Kidney (tissue), 14 donors: ENCODE results near the gene METTL9. TPM values are rescaled to one million over a fixed set of nuclear protein-coding genes. Genes with fewer than 3 reads are reported as not detected.
"Not testable (repeated sequence)": the region's sequence is repeated elsewhere in the genome, so short reads cannot be mapped to it uniquely, and the experiment has no call there.

Experiments used
- DNase-seq, 5 donors: peaks; one replicate each; pipeline ENCODE4 v3.0.0-alpha.2; 2013 to 2020
- FAIRE-seq: peaks from 2 replicates; lab custom pipeline; 2012; peaks lifted over from hg19 to GRCh38; lab: Jason Lieb, UNC
- H3K27ac ChIP-seq, 2 donors: one replicate each; pipeline ENCODE4 v1.7.0; 2013; ENCODE audit warnings: low read depth in 2 of 2, low read length in 2 of 2, inconsistent platforms in 1 of 2
- H3K27me3 ChIP-seq: one replicate; pipeline ENCODE4 v1.7.1; 2013; ENCODE audit warnings: low read length, inconsistent platforms; ENCODE audit not compliant: control insufficient read depth, insufficient read depth
- H3K36me3 ChIP-seq, 3 donors: one replicate each; pipeline versions ENCODE4 v1.7.0 to v1.7.1; 2013; ENCODE audit warnings: low read length in 3 of 3, control low read depth in 1 of 3, inconsistent platforms in 1 of 3; ENCODE audit not compliant: insufficient read depth in 3 of 3, control insufficient read depth in 2 of 3
- H3K4me1 ChIP-seq, 3 donors: one replicate each; pipeline versions ENCODE4 v1.7.0 to v1.7.1; 2013; ENCODE audit warnings: low read length in 3 of 3, inconsistent platforms in 1 of 3, low read depth in 1 of 3; ENCODE audit not compliant: control insufficient read depth in 2 of 3, insufficient read depth in 2 of 3
- H3K4me3 ChIP-seq, 3 donors: one replicate each; pipeline versions ENCODE4 v1.7.0 to v1.8.1; 2013; ENCODE audit warnings: low read length in 3 of 3, control low read depth in 1 of 3, inconsistent platforms in 1 of 3
- H3K9ac ChIP-seq, 3 donors: one replicate each; pipeline versions ENCODE4 v1.7.0 to v1.7.1; 2013; ENCODE audit warnings: low read length in 3 of 3, control low read depth in 1 of 3, inconsistent platforms in 1 of 3
- H3K9me3 ChIP-seq, 3 donors: one replicate each; pipeline versions ENCODE4 v1.7.0 to v1.7.1; 2013; ENCODE audit warnings: low read length in 3 of 3, control low read depth in 1 of 3, inconsistent platforms in 1 of 3; ENCODE audit not compliant: control insufficient read depth in 2 of 3, insufficient read depth in 1 of 3
- CTCF ChIP-seq: IDR thresholded peaks from 3 replicates; pipeline ENCODE4 v1.5.1; 2012; ENCODE audit warnings: mild to moderate bottlenecking, moderate library complexity, borderline replicate concordance; ENCODE audit not compliant: insufficient read depth; ENCODE audit errors: extremely low read depth
- intact Hi-C: fragments of 100-400 bp; cut with DNase I; formaldehyde crosslinking; loops from one replicate; pipeline ENCODE4 v1.11.1; 2022
- polyA plus RNA-seq: library from polyadenylated mRNA; stranded (reverse); fragments of 350-450 nt; fragmentation: Illumina TruSeq; extraction: RNeasy Lipid Tissue Mini Kit (QIAGEN cat#74804); gene quantifications from one replicate; pipeline ENCODE4 v1.2.3, GENCODE V29; 2014; ENCODE audit warnings: low read depth, low replicate concordance; ENCODE audit not compliant: insufficient read depth
- total RNA-seq: library from RNA; stranded (reverse); fragmentation: NEBNext Ultra II Directional; extraction: Animal tissue kit (Norgen Biotek cat#: 25700); gene quantifications from one replicate; pipeline ENCODE4 v1.2.1, GENCODE V29; 2021
- donor health status: control.
- donor health status: control.
- donor health status: control.
- donor health status: control.
- donor health status: control.
- donor health status: DM: yes; HTN: yes; CAD: no.
- donor health status: Normal renal cell carcinoma (clear cell type).

METTL9 gene
- total and polyA plus RNA-seq, 2 donors from 2014 or later = 129 to 193 TPM

- H3K27me3 ChIP-seq = no peaks in the 10 kb centered on the region
- intact Hi-C loops = no loop called here
- peak overlapping the region; percentile 89 to 93 for H3K27ac ChIP-seq
- H3K9ac ChIP-seq = peak overlapping the region; percentile 52 to 90 (median 89)
- H3K9me3 ChIP-seq = no peaks in the 10 kb centered on the region
- no peak for TF ChIP-seq CTCF
- DNase-seq (peak in 4 of 5 donors; percentile 38 to 71 (median 67)), FAIRE-seq (no peak)
- H3K4me1 ChIP-seq = peaks cover 6 to 15% (median 10%) of the 10 kb centered on the region in 3 donors
- H3K36me3 ChIP-seq = no peaks in the 10 kb centered on the region
- peak overlapping the region; percentile 88 to 89 (median 89) for H3K4me3 ChIP-seq
These were observed 825 bp downstream of the METTL9 start for GRCh38 chr16:21600031-21600773.

DNA sequence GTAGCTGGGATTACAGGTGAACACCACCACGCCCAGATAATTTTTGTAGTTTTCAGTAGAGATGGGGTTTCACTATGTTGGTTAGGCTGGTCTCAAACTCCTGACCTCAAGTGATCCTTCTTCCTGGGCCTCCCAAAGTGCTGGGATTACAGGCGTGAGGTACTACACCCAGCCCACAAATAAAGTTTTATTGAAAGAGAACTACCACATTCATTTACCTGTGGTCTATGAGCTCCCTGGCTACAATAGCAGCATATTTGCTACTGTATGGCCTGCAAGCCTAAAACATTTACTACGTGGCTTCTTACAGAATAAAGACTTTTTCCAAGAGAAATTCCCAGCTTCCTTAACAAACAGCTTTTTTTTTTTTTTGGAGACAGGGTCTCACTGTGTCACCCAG, 3.4 kb downstream of the METTL9 start:
- no peaks in the 10 kb centered on the region for H3K9me3 ChIP-seq
- no peak for TF ChIP-seq CTCF
- peaks cover 6 to 32% (median 12%) of the 10 kb centered on the region in 3 donors for H3K4me1 ChIP-seq
- no peak overlapping the region for H3K9ac ChIP-seq
- no peaks in the 10 kb centered on the region for H3K36me3 ChIP-seq
- H3K27me3 ChIP-seq = no peaks in the 10 kb centered on the region
- FAIRE-seq = no peak
- intact Hi-C loops = no loop called here
- DNase-seq = no peak
- H3K4me3 ChIP-seq = no peak overlapping the region
- H3K27ac ChIP-seq = no peak overlapping the region

DNA sequence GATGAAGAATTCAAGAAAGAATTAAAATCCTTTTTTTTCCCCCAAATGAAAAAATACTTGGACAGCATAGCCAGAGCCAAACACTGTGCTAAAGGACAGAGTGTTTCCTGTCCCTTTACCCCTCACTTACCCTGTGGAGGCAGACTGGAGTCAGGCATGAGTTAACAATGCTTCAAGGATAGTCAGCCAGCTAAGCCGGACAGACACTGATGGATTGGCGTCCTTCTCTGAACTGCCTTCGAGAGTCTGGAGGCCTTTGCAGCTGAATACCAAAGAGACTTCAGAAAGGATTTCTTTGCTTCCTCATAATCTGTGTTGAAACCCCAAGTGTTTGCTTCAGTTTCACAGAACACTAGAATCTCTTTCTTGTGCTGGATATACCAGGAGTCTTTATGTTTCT, 4.6 kb downstream of the METTL9 start:
- H3K4me3 ChIP-seq = peak overlapping the region in 1 of 3 donors; percentile 9
- peak overlapping the region in 1 of 3 donors; percentile 7 for H3K9ac ChIP-seq
- H3K9me3 ChIP-seq = no peaks in the 10 kb centered on the region
- FAIRE-seq = no peak
- no peak for TF ChIP-seq CTCF
- no peaks in the 10 kb centered on the region for H3K36me3 ChIP-seq
- H3K27ac ChIP-seq = peak overlapping the region in 1 of 2 donors; percentile 68
- DNase-seq = peak in 3 of 5 donors; percentile 42 to 79 (median 63)
- intact Hi-C loops = no loop called here
- H3K27me3 ChIP-seq = no peaks in the 10 kb centered on the region
- H3K4me1 ChIP-seq = peaks cover 4 to 43% (median 18%) of the 10 kb centered on the region in 3 donors

- H3K9me3 ChIP-seq, FAIRE-seq, H3K27ac ChIP-seq, H3K36me3 ChIP-seq, H3K4me3 ChIP-seq, intact Hi-C loops, H3K27me3 ChIP-seq, DNase-seq, H3K9ac ChIP-seq: not testable (repeated sequence)
- peaks cover 4 to 60% (median 30%) of the 10 kb centered on the region in 3 donors for H3K4me1 ChIP-seq
These were observed 6.5 kb downstream of the METTL9 start for GRCh38 chr16:21605848-21606247.
